Effector memory CD8-positive, alpha-beta T cell (primary cell): Measurements from ENCODE around the gene MED13L.

Experiments used
- ATAC-seq: fragments of 150-1000 bp; cut with Tn5 transposase; replicated peaks from 2 replicates; pipeline ENCODE4 v1.10.0; 2021; ENCODE audit warnings: mild to moderate bottlenecking, moderate library complexity
- DNase-seq, 3 experiments: peaks; one replicate each; pipeline ENCODE4 v3.0.0; 2021
- H3K27ac Mint-ChIP-seq, 2 donors: one replicate each; pipeline ENCODE4 v1.8.0; 2022; ENCODE audit warnings: mild to moderate bottlenecking in 2 of 2, mixed read lengths in 2 of 2, moderate library complexity in 2 of 2
- H3K27me3 Mint-ChIP-seq, 2 donors: one replicate each; pipeline ENCODE4 v1.8.0; 2022; ENCODE audit warnings: mixed read lengths in 2 of 2
- H3K36me3 Mint-ChIP-seq: one replicate; pipeline ENCODE4 v1.8.0; 2022; ENCODE audit warnings: mild to moderate bottlenecking, moderate library complexity, mixed read lengths; ENCODE audit not compliant: insufficient read depth
- H3K4me1 Mint-ChIP-seq, 2 donors: one replicate each; pipeline ENCODE4 v1.8.0; 2022; ENCODE audit warnings: low read depth in 2 of 2, mixed read lengths in 2 of 2
- H3K4me3 Mint-ChIP-seq, 2 donors: one replicate each; pipeline ENCODE4 v1.8.0; 2022; ENCODE audit warnings: mild to moderate bottlenecking in 2 of 2, mixed read lengths in 2 of 2, moderate library complexity in 2 of 2
- H3K9me3 Mint-ChIP-seq, 2 donors: one replicate each; pipeline ENCODE4 v1.8.0; 2022; ENCODE audit warnings: mixed read lengths in 2 of 2

MED13L gene

GRCh38 chr12:116090516-116090915, 187.0 kb downstream of the MED13L start:
- Mint-ChIP-seq H3K4me3 (no peak overlapping the region), H3K4me1 (peaks cover 25 to 47% of the 10 kb centered on the region in 2 donors)

GRCh38 chr12:116089080-116089479, 188.4 kb downstream of the MED13L start:
- no peak overlapping the region for H3K4me3 Mint-ChIP-seq
- DNase-seq (no peak), ATAC-seq (no peak)
- H3K9me3 Mint-ChIP-seq = no peaks in the 10 kb centered on the region
- H3K4me1 Mint-ChIP-seq = peaks cover 25 to 48% of the 10 kb centered on the region in 2 donors
- H3K27me3 Mint-ChIP-seq = no peaks in the 10 kb centered on the region
- no peak overlapping the region for H3K27ac Mint-ChIP-seq
- peaks cover 8% of the 10 kb centered on the region for H3K36me3 Mint-ChIP-seq

More at GRCh38 chr12:116090516-116090915, 187.0 kb downstream of the MED13L start:
- Mint-ChIP-seq H3K27ac (no peak overlapping the region), H3K27me3 (no peaks in the 10 kb centered on the region), H3K36me3 (peaks cover 4% of the 10 kb centered on the region), H3K9me3 (no peaks in the 10 kb centered on the region)
- ATAC-seq (no peak), DNase-seq (no peak)

GRCh38 chr12:116087962-116088361, 189.5 kb downstream of the MED13L start:
- Mint-ChIP-seq H3K4me3 (peak overlapping the region; percentile 4 to 48), H3K27me3 (no peaks in the 10 kb centered on the region), H3K9me3 (no peaks in the 10 kb centered on the region), H3K27ac (peak overlapping the region; percentile 1 to 8), H3K4me1 (peaks cover 25 to 50% of the 10 kb centered on the region in 2 donors), H3K36me3 (peaks cover 8% of the 10 kb centered on the region)
- no peak for DNase-seq
- peak; percentile 64 for ATAC-seq

GRCh38 chr12:116087399-116087798, 190.1 kb downstream of the MED13L start:
- peaks cover 25 to 46% of the 10 kb centered on the region in 2 donors for H3K4me1 Mint-ChIP-seq
- peak; percentile 31 for ATAC-seq
- H3K27me3 Mint-ChIP-seq = no peaks in the 10 kb centered on the region
- H3K36me3 Mint-ChIP-seq = peaks cover 8% of the 10 kb centered on the region
- peak overlapping the region; percentile 1 to 8 for H3K27ac Mint-ChIP-seq
- H3K4me3 Mint-ChIP-seq = peak overlapping the region in 1 of 2 donors; percentile 4
- no peak for DNase-seq
- H3K9me3 Mint-ChIP-seq = no peaks in the 10 kb centered on the region

GRCh38 chr12:116080415-116080814, 197.1 kb downstream of the MED13L start:
- Mint-ChIP-seq H3K9me3 (no peaks in the 10 kb centered on the region), H3K36me3 (peaks cover 3% of the 10 kb centered on the region), H3K4me1 (peaks cover 3 to 15% of the 10 kb centered on the region in 2 donors), H3K4me3 (no peak overlapping the region), H3K27me3 (no peaks in the 10 kb centered on the region), H3K27ac (no peak overlapping the region)
- DNase-seq (no peak), ATAC-seq (no peak)

- H3K27ac Mint-ChIP-seq = no peak overlapping the region
- no peaks in the 10 kb centered on the region for H3K27me3 Mint-ChIP-seq
- ATAC-seq (no peak), DNase-seq (no peak)
- peaks cover 3 to 17% of the 10 kb centered on the region in 2 donors for H3K4me1 Mint-ChIP-seq
- no peak overlapping the region for H3K4me3 Mint-ChIP-seq
- no peaks in the 10 kb centered on the region for H3K36me3 Mint-ChIP-seq
- H3K9me3 Mint-ChIP-seq = no peaks in the 10 kb centered on the region
Measured at GRCh38 chr12:116078396-116078795, 199.1 kb downstream of the MED13L start.

- DNase-seq = no peak
- Mint-ChIP-seq H3K4me3 (no peak overlapping the region), H3K27ac (no peak overlapping the region), H3K36me3 (no peaks in the 10 kb centered on the region), H3K27me3 (no peaks in the 10 kb centered on the region), H3K9me3 (no peaks in the 10 kb centered on the region), H3K4me1 (peaks cover 3 to 16% of the 10 kb centered on the region in 2 donors)
- no peak for ATAC-seq
Measured at GRCh38 chr12:116077431-116077830, 200.1 kb downstream of the MED13L start.

- Mint-ChIP-seq H3K9me3 (no peaks in the 10 kb centered on the region), H3K27ac (peak overlapping the region in 1 of 2 donors; percentile 63), H3K4me1 (peaks cover 6 to 16% of the 10 kb centered on the region in 2 donors), H3K4me3 (no peak overlapping the region), H3K27me3 (no peaks in the 10 kb centered on the region), H3K36me3 (no peaks in the 10 kb centered on the region)
- ATAC-seq (no peak), DNase-seq (no peak)
Measured at GRCh38 chr12:116076399-116076798, 201.1 kb downstream of the MED13L start.

GRCh38 chr12:116074686-116075085, 202.8 kb downstream of the MED13L start:
- H3K4me3 Mint-ChIP-seq = no peak overlapping the region
- no peaks in the 10 kb centered on the region for H3K36me3 Mint-ChIP-seq
- no peak for ATAC-seq
- H3K27ac Mint-ChIP-seq = no peak overlapping the region
- DNase-seq = no peak
- peaks cover 6 to 18% of the 10 kb centered on the region in 2 donors for H3K4me1 Mint-ChIP-seq
- H3K27me3 Mint-ChIP-seq = no peaks in the 10 kb centered on the region
- no peaks in the 10 kb centered on the region for H3K9me3 Mint-ChIP-seq

- no peak overlapping the region for H3K27ac Mint-ChIP-seq
Measured at GRCh38 chr12:116071555-116072230, 205.8 kb downstream of the MED13L start.

GRCh38 chr12:116070444-116070843, 207.0 kb downstream of the MED13L start:
- ATAC-seq = no peak
- Mint-ChIP-seq H3K27ac (peak overlapping the region in 1 of 2 donors; percentile 71), H3K36me3 (peaks cover 5% of the 10 kb centered on the region), H3K4me3 (no peak overlapping the region), H3K4me1 (peaks cover 10 to 23% of the 10 kb centered on the region in 2 donors), H3K27me3 (no peaks in the 10 kb centered on the region), H3K9me3 (no peaks in the 10 kb centered on the region)
- DNase-seq = no peak

More at GRCh38 chr12:116071555-116072230, 205.8 kb downstream of the MED13L start:
- Mint-ChIP-seq H3K4me1 (peaks cover 9 to 21% of the 10 kb centered on the region in 2 donors), H3K27me3 (no peaks in the 10 kb centered on the region), H3K9me3 (no peaks in the 10 kb centered on the region), H3K36me3 (peaks cover 2% of the 10 kb centered on the region), H3K4me3 (no peak overlapping the region)
- ATAC-seq = no peak
- DNase-seq = no peak

GRCh38 chr12:116069943-116070342, 207.6 kb downstream of the MED13L start:
- Mint-ChIP-seq H3K4me3 (no peak overlapping the region), H3K9me3 (no peaks in the 10 kb centered on the region)
- ATAC-seq = no peak

GRCh38 chr12:116068853-116069252, 208.6 kb downstream of the MED13L start:
- ATAC-seq (no peak), DNase-seq (no peak)
- Mint-ChIP-seq H3K36me3 (peaks cover 5% of the 10 kb centered on the region), H3K4me1 (peaks cover 10 to 24% of the 10 kb centered on the region in 2 donors), H3K27me3 (no peaks in the 10 kb centered on the region), H3K4me3 (no peak overlapping the region), H3K27ac (no peak overlapping the region), H3K9me3 (no peaks in the 10 kb centered on the region)

More at GRCh38 chr12:116069943-116070342, 207.6 kb downstream of the MED13L start:
- peak overlapping the region in 1 of 2 donors; percentile 71 for H3K27ac Mint-ChIP-seq
- peaks cover 5% of the 10 kb centered on the region for H3K36me3 Mint-ChIP-seq
- no peaks in the 10 kb centered on the region for H3K27me3 Mint-ChIP-seq
- DNase-seq = no peak
- peaks cover 10 to 21% of the 10 kb centered on the region in 2 donors for H3K4me1 Mint-ChIP-seq

GRCh38 chr12:116068371-116068770, 209.1 kb downstream of the MED13L start:
- no peak for ATAC-seq
- Mint-ChIP-seq H3K36me3 (peaks cover 5% of the 10 kb centered on the region), H3K27ac (no peak overlapping the region), H3K27me3 (no peaks in the 10 kb centered on the region), H3K4me3 (no peak overlapping the region), H3K9me3 (no peaks in the 10 kb centered on the region), H3K4me1 (peaks cover 10 to 24% of the 10 kb centered on the region in 2 donors)
- DNase-seq = no peak
